ENCODE measurements around the gene GALNT13. TPM values are rescaled to one million over a fixed set of nuclear protein-coding genes. Genes with fewer than 3 reads are reported as not detected.

Gene GALNT13
- total and polyA plus RNA-seq, 10 of the 15 experiments (the other 5 are each of a cell fraction or from before 2014, with no cell fraction given), result 0.04 TPM; not detected in 9

DNA sequence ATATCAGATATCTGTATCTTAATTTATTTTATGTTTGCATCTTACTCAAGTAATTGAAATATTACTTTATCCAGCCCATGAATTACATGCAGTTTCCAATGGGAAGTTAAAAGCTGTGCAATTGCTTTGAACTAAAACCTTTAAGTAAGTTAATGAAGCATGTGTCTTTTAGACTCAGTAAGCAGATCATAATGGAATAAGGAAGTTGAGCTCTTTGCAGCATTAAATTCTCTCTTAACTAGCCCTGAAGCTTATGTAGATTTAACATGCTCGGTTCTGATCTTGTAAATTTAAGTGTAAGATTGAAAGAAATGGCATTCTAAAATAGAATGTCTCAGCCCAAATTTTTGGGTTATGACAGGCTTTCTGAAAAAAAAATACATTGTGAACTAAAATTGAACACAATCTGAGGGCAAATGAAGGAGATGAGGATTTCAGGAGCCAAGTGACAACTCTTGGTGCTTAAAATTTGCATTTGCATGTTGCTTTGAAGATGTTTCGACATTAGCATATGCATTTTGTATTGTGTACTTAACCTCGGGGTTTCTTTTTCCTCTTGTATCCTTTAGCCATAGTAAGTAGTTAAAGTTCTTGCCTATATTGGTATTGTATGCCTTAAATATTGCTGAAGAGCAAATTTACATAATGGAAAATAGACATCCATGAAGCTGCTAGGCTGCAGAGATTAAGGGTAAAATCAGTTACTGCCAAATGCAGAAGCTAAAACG lies 529.0 kb downstream of the GALNT13 start:
- BruUV-seq (replicated peaks), result no TSS peak
- no peak overlapping the region for H2AFZ ChIP-seq (ENCODE audit: control insufficient read depth, low read depth, low read length)
- DNase-seq (ENCODE audit: low read depth, low spot score), result no peak
- POLR2A ChIA-PET, result no interaction called here
- H3K79me2 ChIP-seq (ENCODE audit: control insufficient read depth, insufficient read depth, low read length), result no peaks in the 10 kb centered on the region
- no peaks in the 10 kb centered on the region for H3K9me3 ChIP-seq (replicated peaks; ENCODE audit: control insufficient read depth, insufficient read depth, low read length)
- ATAC-seq, result no peak
- SMC1A ChIA-PET (ENCODE audit: uncharacterized antibody, unreplicated experiment), result interaction anchor here (1.1 to 1.2 kb wide), 2 partner anchors 25 to 824 kb away, joined by 3 to 4 read pairs; no protein-coding TSS in a partner anchor
- 1% methylated on average over 4 of the region's 4 CpGs for WGBS (ENCODE audit: insufficient coverage, insufficient replicate concordance, low lambda C conversion rate, missing lambda C conversion rate)
- in situ Hi-C loops (cut with MboI), result no loop called here
- CTCF ChIA-PET, result interaction anchor here (0.9 to 1.4 kb wide), 2 partner anchors 52 to 824 kb away, joined by 3 to 4 read pairs; no protein-coding TSS in a partner anchor
- no peaks in the 10 kb centered on the region for H3K4me1 ChIP-seq (ENCODE audit: control insufficient read depth, insufficient read depth, low read length)
- RAD21 ChIA-PET (ENCODE audit: unreplicated experiment), result interaction anchor here (0.6 kb wide), 1 partner anchor 60 kb away, joined by 3 read pairs; no protein-coding TSS in a partner anchor
- H3K27me3 ChIP-seq (replicated peaks in 1 of 2; ENCODE audit: control insufficient read depth in 2 of 2, insufficient read depth in 2 of 2, low read length in 1 of 2), result no peaks in the 10 kb centered on the region
- no peak overlapping the region for H3K27ac ChIP-seq (ENCODE audit: control insufficient read depth, insufficient read depth)
- H3K36me3 ChIP-seq (ENCODE audit: control insufficient read depth in 2 of 2, insufficient read depth in 2 of 2, low read length in 1 of 2), result no peaks in the 10 kb centered on the region
- H3K9ac ChIP-seq (ENCODE audit: control insufficient read depth, insufficient read depth, low read length), result no peak overlapping the region
- no peak overlapping the region for H3K4me3 ChIP-seq
- no peak for FAIRE-seq
- intact Hi-C loops (cut with micrococcal nuclease; ENCODE audit: unreplicated experiment), result no loop called here
- no peak overlapping the region for H3K4me2 ChIP-seq (ENCODE audit: control insufficient read depth, insufficient read depth)
- H4K20me1 ChIP-seq (ENCODE audit: control insufficient read depth, insufficient read depth), result no peaks in the 10 kb centered on the region
- TF ChIP-seq GATAD2B (conservative IDR thresholded peaks at IDR 0.05; ENCODE audit: low read depth), result no peak
- TF ChIP-seq, protein P1, sequence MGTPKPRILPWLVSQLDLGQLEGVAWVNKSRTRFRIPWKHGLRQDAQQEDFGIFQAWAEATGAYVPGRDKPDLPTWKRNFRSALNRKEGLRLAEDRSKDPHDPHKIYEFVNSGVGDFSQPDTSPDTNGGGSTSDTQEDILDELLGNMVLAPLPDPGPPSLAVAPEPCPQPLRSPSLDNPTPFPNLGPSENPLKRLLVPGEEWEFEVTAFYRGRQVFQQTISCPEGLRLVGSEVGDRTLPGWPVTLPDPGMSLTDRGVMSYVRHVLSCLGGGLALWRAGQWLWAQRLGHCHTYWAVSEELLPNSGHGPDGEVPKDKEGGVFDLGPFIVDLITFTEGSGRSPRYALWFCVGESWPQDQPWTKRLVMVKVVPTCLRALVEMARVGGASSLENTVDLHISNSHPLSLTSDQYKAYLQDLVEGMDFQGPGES (IDR thresholded peaks at IDR 0.05), result no peak
- TF ChIP-seq ZNF622 (IDR thresholded peaks at IDR 0.05), result no peak
- TF ChIP-seq, protein P2, sequence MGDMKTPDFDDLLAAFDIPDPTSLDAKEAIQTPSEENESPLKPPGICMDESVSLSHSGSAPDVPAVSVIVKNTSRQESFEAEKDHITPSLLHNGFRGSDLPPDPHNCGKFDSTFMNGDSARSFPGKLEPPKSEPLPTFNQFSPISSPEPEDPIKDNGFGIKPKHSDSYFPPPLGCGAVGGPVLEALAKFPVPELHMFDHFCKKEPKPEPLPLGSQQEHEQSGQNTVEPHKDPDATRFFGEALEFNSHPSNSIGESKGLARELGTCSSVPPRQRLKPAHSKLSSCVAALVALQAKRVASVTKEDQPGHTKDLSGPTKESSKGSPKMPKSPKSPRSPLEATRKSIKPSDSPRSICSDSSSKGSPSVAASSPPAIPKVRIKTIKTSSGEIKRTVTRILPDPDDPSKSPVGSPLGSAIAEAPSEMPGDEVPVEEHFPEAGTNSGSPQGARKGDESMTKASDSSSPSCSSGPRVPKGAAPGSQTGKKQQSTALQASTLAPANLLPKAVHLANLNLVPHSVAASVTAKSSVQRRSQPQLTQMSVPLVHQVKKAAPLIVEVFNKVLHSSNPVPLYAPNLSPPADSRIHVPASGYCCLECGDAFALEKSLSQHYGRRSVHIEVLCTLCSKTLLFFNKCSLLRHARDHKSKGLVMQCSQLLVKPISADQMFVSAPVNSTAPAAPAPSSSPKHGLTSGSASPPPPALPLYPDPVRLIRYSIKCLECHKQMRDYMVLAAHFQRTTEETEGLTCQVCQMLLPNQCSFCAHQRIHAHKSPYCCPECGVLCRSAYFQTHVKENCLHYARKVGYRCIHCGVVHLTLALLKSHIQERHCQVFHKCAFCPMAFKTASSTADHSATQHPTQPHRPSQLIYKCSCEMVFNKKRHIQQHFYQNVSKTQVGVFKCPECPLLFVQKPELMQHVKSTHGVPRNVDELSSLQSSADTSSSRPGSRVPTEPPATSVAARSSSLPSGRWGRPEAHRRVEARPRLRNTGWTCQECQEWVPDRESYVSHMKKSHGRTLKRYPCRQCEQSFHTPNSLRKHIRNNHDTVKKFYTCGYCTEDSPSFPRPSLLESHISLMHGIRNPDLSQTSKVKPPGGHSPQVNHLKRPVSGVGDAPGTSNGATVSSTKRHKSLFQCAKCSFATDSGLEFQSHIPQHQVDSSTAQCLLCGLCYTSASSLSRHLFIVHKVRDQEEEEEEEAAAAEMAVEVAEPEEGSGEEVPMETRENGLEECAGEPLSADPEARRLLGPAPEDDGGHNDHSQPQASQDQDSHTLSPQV (IDR thresholded peaks at IDR 0.05), result no peak
- TF ChIP-seq, protein P3, sequence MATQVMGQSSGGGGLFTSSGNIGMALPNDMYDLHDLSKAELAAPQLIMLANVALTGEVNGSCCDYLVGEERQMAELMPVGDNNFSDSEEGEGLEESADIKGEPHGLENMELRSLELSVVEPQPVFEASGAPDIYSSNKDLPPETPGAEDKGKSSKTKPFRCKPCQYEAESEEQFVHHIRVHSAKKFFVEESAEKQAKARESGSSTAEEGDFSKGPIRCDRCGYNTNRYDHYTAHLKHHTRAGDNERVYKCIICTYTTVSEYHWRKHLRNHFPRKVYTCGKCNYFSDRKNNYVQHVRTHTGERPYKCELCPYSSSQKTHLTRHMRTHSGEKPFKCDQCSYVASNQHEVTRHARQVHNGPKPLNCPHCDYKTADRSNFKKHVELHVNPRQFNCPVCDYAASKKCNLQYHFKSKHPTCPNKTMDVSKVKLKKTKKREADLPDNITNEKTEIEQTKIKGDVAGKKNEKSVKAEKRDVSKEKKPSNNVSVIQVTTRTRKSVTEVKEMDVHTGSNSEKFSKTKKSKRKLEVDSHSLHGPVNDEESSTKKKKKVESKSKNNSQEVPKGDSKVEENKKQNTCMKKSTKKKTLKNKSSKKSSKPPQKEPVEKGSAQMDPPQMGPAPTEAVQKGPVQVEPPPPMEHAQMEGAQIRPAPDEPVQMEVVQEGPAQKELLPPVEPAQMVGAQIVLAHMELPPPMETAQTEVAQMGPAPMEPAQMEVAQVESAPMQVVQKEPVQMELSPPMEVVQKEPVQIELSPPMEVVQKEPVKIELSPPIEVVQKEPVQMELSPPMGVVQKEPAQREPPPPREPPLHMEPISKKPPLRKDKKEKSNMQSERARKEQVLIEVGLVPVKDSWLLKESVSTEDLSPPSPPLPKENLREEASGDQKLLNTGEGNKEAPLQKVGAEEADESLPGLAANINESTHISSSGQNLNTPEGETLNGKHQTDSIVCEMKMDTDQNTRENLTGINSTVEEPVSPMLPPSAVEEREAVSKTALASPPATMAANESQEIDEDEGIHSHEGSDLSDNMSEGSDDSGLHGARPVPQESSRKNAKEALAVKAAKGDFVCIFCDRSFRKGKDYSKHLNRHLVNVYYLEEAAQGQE (IDR thresholded peaks at IDR 0.05; ENCODE audit: low read depth, low read length), result no peak
- no peak for TF ChIP-seq SMAD1 (IDR thresholded peaks at IDR 0.05; ENCODE audit: low read depth, partially characterized antibody)
- TF ChIP-seq, protein P4, sequence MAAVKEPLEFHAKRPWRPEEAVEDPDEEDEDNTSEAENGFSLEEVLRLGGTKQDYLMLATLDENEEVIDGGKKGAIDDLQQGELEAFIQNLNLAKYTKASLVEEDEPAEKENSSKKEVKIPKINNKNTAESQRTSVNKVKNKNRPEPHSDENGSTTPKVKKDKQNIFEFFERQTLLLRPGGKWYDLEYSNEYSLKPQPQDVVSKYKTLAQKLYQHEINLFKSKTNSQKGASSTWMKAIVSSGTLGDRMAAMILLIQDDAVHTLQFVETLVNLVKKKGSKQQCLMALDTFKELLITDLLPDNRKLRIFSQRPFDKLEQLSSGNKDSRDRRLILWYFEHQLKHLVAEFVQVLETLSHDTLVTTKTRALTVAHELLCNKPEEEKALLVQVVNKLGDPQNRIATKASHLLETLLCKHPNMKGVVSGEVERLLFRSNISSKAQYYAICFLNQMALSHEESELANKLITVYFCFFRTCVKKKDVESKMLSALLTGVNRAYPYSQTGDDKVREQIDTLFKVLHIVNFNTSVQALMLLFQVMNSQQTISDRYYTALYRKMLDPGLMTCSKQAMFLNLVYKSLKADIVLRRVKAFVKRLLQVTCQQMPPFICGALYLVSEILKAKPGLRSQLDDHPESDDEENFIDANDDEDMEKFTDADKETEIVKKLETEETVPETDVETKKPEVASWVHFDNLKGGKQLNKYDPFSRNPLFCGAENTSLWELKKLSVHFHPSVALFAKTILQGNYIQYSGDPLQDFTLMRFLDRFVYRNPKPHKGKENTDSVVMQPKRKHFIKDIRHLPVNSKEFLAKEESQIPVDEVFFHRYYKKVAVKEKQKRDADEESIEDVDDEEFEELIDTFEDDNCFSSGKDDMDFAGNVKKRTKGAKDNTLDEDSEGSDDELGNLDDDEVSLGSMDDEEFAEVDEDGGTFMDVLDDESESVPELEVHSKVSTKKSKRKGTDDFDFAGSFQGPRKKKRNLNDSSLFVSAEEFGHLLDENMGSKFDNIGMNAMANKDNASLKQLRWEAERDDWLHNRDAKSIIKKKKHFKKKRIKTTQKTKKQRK (IDR thresholded peaks at IDR 0.05; ENCODE audit: low read depth, low read length), result no peak
- no peak for TF ChIP-seq YY1 (IDR thresholded peaks at IDR 0.05; ENCODE audit: low read depth, low read length)
- TF ChIP-seq IRF4 (IDR thresholded peaks at IDR 0.05; ENCODE audit: low read depth, low read length), result no peak
- TF ChIP-seq TAF1 (IDR thresholded peaks at IDR 0.05; ENCODE audit: borderline replicate concordance, low read depth, low read length), result no peak

Measured in GM12878 (cell line).